Measurements from ENCODE around the gene AGO3.

Gene AGO3

DNA sequence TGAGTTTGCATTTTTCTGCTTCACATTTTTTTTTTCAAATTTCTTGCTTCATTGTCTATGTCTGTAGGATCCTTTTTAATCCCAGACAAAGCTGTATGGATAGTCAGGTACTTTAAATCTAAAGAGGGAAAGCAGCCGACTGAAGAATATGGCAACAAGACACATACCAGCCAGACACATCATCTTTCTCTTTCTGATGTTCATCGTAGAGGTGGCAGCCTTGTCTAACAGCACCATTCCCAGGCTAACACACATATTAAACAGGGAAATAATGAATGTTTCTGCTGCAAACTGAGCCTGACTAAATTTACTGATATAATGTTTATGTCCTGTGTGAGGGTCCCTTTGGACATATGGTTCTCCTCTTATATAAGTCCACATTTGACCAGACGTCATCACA is 149.3 kb downstream of the AGO3 start:
- TF ChIP-seq FOXM1 (IDR thresholded peaks at IDR 0.05; ENCODE audit: borderline replicate concordance) (no peak), LEF1 (IDR thresholded peaks at IDR 0.05; ENCODE audit: borderline replicate concordance) (no peak), TARDBP (IDR thresholded peaks at IDR 0.05) (no peak), ARNT (IDR thresholded peaks at IDR 0.05) (no peak), SUZ12 (IDR thresholded peaks at IDR 0.05) (no peak), L3MBTL2 (conservative IDR thresholded peaks at IDR 0.05) (no peak)
- DNase-seq (ENCODE audit: extremely low spot score), result no peak
- POLR2A ChIA-PET, result no interaction called here
- CTCF ChIA-PET, result no interaction called here

GRCh38 chr1:36080801-36081200 is 149.9 kb downstream of the AGO3 start:
- TF ChIP-seq CTBP1 (IDR thresholded peaks at IDR 0.05; ENCODE audit: borderline replicate concordance) (no peak), SUZ12 (IDR thresholded peaks at IDR 0.05) (no peak), FOXM1 (IDR thresholded peaks at IDR 0.05; ENCODE audit: borderline replicate concordance) (no peak), ZNF384 (IDR thresholded peaks at IDR 0.05) (no peak)
- CTCF ChIA-PET, result no interaction called here
- POLR2A ChIA-PET, result no interaction called here
- DNase-seq (ENCODE audit: extremely low spot score), result no peak

GRCh38 chr1:36081926-36082485 is 151.1 kb downstream of the AGO3 start:
- ChIA-PET POLR2A (no interaction called here), CTCF (no interaction called here)
- no peak for TF ChIP-seq LEF1 (IDR thresholded peaks at IDR 0.05; ENCODE audit: borderline replicate concordance)
- no peak for TF ChIP-seq SP1 (IDR thresholded peaks at IDR 0.05)
- no peak for TF ChIP-seq FOXM1 (IDR thresholded peaks at IDR 0.05; ENCODE audit: borderline replicate concordance)
- no peak for TF ChIP-seq NFRKB (IDR thresholded peaks at IDR 0.05)
- TF ChIP-seq HDGF (IDR thresholded peaks at IDR 0.05; ENCODE audit: borderline replicate concordance), result no peak
- TF ChIP-seq ZNF384 (IDR thresholded peaks at IDR 0.05), result no peak
- no peak for TF ChIP-seq L3MBTL2 (conservative IDR thresholded peaks at IDR 0.05)
- no peak for TF ChIP-seq BHLHE40 (IDR thresholded peaks at IDR 0.05; ENCODE audit: borderline replicate concordance)
- TF ChIP-seq TARDBP (IDR thresholded peaks at IDR 0.05), result no peak
- TF ChIP-seq FOXA1 (IDR thresholded peaks at IDR 0.05), result no peak
- no peak for TF ChIP-seq PKNOX1 (IDR thresholded peaks at IDR 0.05)
- no peak for TF ChIP-seq ELF4 (IDR thresholded peaks at IDR 0.05)
- no peak for TF ChIP-seq SUZ12 (IDR thresholded peaks at IDR 0.05)
- TF ChIP-seq FOXK2 (IDR thresholded peaks at IDR 0.05), result no peak
- TF ChIP-seq ARNT (IDR thresholded peaks at IDR 0.05), result no peak
- TF ChIP-seq CTBP1 (IDR thresholded peaks at IDR 0.05; ENCODE audit: borderline replicate concordance), result no peak
- DNase-seq (ENCODE audit: extremely low spot score), result no peak

DNA sequence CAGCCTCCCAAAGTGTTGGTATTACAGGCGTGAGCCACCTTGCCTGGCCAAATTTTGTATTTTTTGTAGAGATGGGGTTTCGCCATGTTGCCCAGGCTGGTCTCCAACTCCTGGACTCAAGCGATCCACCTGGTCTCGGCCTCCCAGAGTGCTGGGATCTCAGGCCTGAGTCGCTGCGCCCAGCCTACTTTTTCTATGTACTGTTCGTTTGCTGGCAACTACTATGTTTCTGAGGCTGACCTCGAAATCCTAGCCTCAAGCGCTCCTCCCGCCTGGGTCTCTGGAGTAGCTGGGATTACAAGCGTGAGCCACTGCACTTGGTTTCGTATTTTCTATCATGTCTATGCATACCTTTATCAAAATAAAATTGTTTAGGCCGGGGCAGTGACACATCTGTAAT is 152.3 kb downstream of the AGO3 start:
- POLR2A ChIA-PET, result interaction anchor here (1.0 kb wide), 1 partner anchor 152 kb away, joined by 3 read pairs; the partner anchor contains the start of gene AGO3
- no peak for DNase-seq (ENCODE audit: extremely low spot score)
- CTCF ChIA-PET, result no interaction called here
- TF ChIP-seq FOXK2 (IDR thresholded peaks at IDR 0.05) (no peak), LEF1 (IDR thresholded peaks at IDR 0.05; ENCODE audit: borderline replicate concordance) (no peak), HDGF (IDR thresholded peaks at IDR 0.05; ENCODE audit: borderline replicate concordance) (no peak), L3MBTL2 (conservative IDR thresholded peaks at IDR 0.05) (no peak), SUZ12 (IDR thresholded peaks at IDR 0.05) (no peak), NFRKB (IDR thresholded peaks at IDR 0.05) (no peak), ARNT (IDR thresholded peaks at IDR 0.05) (no peak), CTBP1 (IDR thresholded peaks at IDR 0.05; ENCODE audit: borderline replicate concordance) (no peak), TARDBP (IDR thresholded peaks at IDR 0.05) (no peak), ZNF384 (IDR thresholded peaks at IDR 0.05) (no peak), BHLHE40 (IDR thresholded peaks at IDR 0.05; ENCODE audit: borderline replicate concordance) (no peak), FOXA1 (IDR thresholded peaks at IDR 0.05) (no peak), ELF4 (IDR thresholded peaks at IDR 0.05) (no peak), PKNOX1 (IDR thresholded peaks at IDR 0.05) (no peak), SP1 (IDR thresholded peaks at IDR 0.05) (no peak), FOXM1 (IDR thresholded peaks at IDR 0.05; ENCODE audit: borderline replicate concordance) (no peak)

- ChIA-PET POLR2A (interaction anchor here (1.0 kb wide), 1 partner anchor 153 kb away, joined by 3 read pairs; the partner anchor contains the start of gene AGO3), CTCF (interaction anchor here (0.5 to 0.8 kb wide), 2 partner anchors 13 to 204 kb away, joined by 3 to 4 read pairs; no protein-coding TSS in a partner anchor)
- DNase-seq (ENCODE audit: extremely low spot score), result peak; percentile 39
- TF ChIP-seq FOXA1 (IDR thresholded peaks at IDR 0.05) (no peak), FOXK2 (IDR thresholded peaks at IDR 0.05) (no peak), NFRKB (IDR thresholded peaks at IDR 0.05) (no peak), ELF4 (IDR thresholded peaks at IDR 0.05) (no peak), SUZ12 (IDR thresholded peaks at IDR 0.05) (no peak)
Observed at GRCh38 chr1:36083635-36084496, 153.0 kb downstream of the AGO3 start, which contains the start of gene TEKT2. Gene TEKT2, plus strand, starts transcription at chr1:36084094. Its CDS starts 828 bp downstream, at chr1:36084922.

- CTCF ChIA-PET, result interaction anchor here (0.7 to 0.8 kb wide), 2 partner anchors 12 to 813 kb away, joined by 3 read pairs; no protein-coding TSS in a partner anchor
- no peak for TF ChIP-seq LEF1 (IDR thresholded peaks at IDR 0.05; ENCODE audit: borderline replicate concordance)
- no peak for TF ChIP-seq FOXM1 (IDR thresholded peaks at IDR 0.05; ENCODE audit: borderline replicate concordance)
- no peak for TF ChIP-seq CTBP1 (IDR thresholded peaks at IDR 0.05; ENCODE audit: borderline replicate concordance)
- no peak for TF ChIP-seq ELF4 (IDR thresholded peaks at IDR 0.05)
- no peak for TF ChIP-seq HDGF (IDR thresholded peaks at IDR 0.05; ENCODE audit: borderline replicate concordance)
- no peak for TF ChIP-seq SUZ12 (IDR thresholded peaks at IDR 0.05)
- TF ChIP-seq NFRKB (IDR thresholded peaks at IDR 0.05), result no peak
- TF ChIP-seq ARNT (IDR thresholded peaks at IDR 0.05), result no peak
- no peak for TF ChIP-seq SP1 (IDR thresholded peaks at IDR 0.05)
- TF ChIP-seq TARDBP (IDR thresholded peaks at IDR 0.05), result no peak
- no peak for TF ChIP-seq L3MBTL2 (conservative IDR thresholded peaks at IDR 0.05)
- no peak for TF ChIP-seq BHLHE40 (IDR thresholded peaks at IDR 0.05; ENCODE audit: borderline replicate concordance)
- no peak for TF ChIP-seq FOXK2 (IDR thresholded peaks at IDR 0.05)
- no peak for TF ChIP-seq FOXA1 (IDR thresholded peaks at IDR 0.05)
- no peak for TF ChIP-seq PKNOX1 (IDR thresholded peaks at IDR 0.05)
- no peak for TF ChIP-seq ZNF384 (IDR thresholded peaks at IDR 0.05)
- no peak for DNase-seq (ENCODE audit: extremely low spot score)
- POLR2A ChIA-PET, result interaction anchor here (1.0 kb wide), 1 partner anchor 154 kb away, joined by 3 read pairs; the partner anchor contains the start of gene AGO3
Observed at GRCh38 chr1:36084497-36085115, 153.7 kb downstream of the AGO3 start.
